Stimulated activated CD4-positive, alpha-beta T cell treated with anti-CD3 and anti-CD28 coated beads, TNF-alpha, amount 100 ng/mL, for 4 hours (primary cell): ENCODE measurements around the gene TEP1.
"Not testable (repeated sequence)": the region's sequence is repeated elsewhere in the genome, so short reads cannot be mapped to it uniquely, and the experiment has no call there.

Source experiments
- DNase-seq, 3 experiments: peaks; one replicate each; pipeline ENCODE4 v3.0.0-alpha.2; 2020; ENCODE audit warnings: low read depth in 3 of 3

Gene TEP1

DNA sequence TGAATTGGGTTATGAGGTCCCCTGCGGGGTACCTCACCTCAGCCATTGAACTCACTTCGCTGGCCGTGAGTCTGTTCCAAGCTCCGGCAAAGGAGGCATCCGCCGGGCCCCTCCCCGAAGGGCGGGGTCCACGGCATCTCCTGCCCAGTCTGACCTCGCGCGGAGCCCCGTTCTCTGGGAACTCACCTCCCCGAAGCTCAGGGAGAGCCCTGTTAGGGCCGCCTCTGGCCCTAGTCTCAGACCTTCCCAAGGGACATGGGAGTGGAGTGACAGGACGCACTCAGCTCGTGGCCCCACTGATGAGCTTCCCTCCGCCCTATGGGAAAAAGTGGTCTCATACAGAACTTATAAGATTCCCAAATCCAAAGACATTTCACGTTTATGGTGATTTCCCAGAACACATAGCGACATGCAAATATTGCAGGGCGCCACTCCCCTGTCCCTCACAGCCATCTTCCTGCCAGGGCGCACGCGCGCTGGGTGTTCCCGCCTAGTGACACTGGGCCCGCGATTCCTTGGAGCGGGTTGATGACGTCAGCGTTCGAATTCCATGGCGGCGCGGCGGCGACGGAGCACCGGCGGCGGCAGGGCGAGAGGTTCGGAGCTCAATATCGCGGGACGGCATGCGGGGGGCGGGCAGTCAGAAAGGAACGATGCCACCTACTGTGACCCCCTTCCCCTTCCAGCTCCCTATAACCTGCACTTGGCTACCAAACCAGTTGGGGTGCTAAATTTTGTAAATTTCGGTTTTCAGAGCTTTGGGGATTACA is 70.0 kb downstream of the TEP1 start, which contains the start of gene PARP2:
PARP2 (plus strand) TSS at position 544 of the 770 bp plus-strand sequence; CDS start at position 551, 7 bp downstream.
- DNase-seq: peak; percentile 77 to 85 (median 80)

DNA sequence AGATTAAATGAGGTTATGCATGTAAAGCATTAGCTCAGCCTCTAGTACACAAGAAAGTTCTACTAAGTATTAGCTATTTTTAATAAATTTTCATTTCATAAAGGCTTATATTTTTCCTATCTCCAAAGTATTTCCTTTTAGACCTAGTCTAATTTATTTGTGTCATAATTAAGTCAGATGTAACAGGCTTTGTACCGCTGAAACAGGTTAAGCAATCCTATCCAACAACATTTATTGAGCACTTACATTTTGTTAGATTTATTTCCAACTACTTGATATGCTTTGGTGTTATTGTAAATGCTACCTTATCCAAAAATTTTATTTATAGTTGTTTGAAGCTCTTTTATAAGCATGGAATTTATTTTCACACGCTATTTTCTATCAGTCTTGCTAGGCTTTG is 71.7 kb downstream of the TEP1 start:
- no peak for DNase-seq

- not testable (repeated sequence) for DNase-seq
Measured at GRCh38 chr14:20341032-20341431, 72.3 kb downstream of the TEP1 start.

- no peak for DNase-seq
Measured at GRCh38 chr14:20334017-20334416, 79.3 kb downstream of the TEP1 start.

DNA sequence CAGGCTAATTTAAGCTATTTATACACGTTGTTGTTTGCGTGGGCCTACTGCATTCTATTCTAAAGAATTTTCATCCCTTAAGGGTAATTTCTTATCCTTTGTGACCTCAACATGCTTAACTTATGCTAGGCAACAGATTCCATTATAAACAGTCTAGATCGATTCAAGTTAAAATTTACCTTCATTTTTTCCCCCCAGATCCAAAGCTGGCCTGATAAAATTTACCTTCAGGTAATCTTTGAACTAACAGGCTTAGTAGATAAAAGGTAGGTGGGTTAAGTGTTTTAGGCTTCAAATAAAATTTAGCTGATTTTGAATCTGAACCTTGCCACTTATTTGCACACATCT is 79.8 kb downstream of the TEP1 start:
- no peak for DNase-seq

DNA sequence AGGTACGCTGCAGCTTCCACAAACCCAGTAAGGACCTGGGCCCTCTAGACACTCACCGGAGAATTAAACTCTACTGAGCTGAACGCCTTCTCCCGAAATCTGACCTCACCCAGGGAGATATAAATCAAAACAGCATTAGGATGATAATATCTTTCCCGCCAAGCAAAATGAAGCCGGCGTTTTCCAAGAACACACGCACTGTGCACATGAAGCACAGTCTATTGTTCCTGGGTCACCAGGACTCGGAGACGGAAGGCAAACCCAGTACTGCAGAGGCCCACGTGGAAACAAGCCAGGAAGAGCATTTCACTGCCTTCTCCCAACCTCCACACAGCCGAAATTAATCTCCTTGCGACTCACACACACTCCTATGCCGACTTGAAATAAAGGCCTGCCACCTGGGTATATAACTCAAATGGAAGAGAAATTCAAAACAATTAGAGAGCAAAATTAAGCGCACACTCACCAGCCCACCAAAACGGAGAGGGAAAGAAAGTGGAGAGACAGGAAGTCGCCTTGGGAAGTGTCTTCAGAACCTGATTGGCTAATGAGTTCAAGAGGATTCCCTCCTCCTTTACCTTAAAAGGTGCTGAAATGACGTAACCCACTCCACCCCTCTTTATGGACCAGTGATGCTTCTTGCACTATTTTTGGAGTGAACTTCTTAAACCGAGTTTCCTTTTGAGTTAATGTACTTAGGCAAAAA is 80.4 kb downstream of the TEP1 start, which contains the start of gene CCNB1IP1:
CCNB1IP1 (minus strand) TSS at position 492 of the 706 bp plus-strand sequence. CDS start 16,756 bp downstream, outside the sequence.
- peak in 2 of 3 experiments; percentile 5 to 19 for DNase-seq

DNA sequence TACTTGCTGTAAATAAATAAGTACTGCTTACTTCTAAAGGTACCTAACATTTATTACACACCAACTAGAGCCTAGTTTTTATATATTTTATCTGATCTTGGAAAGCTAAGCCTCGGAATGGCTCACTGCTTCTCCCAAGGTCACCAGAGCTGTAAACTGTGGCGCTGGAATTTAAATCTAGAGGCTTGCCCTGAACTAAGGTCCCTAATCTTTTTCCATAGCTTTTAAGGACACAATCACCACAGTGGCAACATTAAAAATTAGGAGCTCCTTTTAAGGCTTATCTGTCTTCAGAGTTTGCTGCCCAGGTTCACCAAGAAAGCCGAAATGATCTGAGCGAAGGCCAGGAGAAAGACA is 80.9 kb downstream of the TEP1 start:
- no peak for DNase-seq

DNA sequence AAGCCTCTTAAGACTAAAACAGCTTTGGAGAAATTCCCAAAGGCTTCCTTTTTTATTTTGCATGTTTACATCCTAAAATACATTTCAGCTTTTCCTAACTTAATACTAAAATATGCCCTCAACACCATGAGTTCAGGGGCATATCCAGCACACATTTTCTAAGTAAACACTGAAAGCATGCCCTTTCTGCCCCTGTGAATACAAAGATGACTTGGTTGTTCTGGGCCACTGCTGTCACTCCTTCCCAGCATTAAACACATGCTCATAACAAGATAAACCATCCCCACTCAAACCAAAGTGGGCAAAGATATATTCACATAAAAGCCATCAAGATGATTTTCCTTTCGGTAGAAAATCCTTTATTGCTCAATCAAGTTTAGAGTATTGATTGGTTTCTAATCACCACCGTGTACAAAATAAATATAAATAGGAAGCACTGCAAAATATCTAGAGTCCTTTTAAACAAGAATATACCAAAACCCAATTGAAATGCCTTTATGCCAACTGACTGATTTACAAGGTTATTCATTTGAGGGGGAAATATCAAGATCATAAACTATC is 82.2 kb downstream of the TEP1 start:
- no peak for DNase-seq

GRCh38 chr14:20329355-20329754 is 83.9 kb downstream of the TEP1 start:
- no peak for DNase-seq

- no peak for DNase-seq
Measured at GRCh38 chr14:20328705-20329104, 84.6 kb downstream of the TEP1 start.

- DNase-seq: no peak
Measured at GRCh38 chr14:20327005-20327869, 86.1 kb downstream of the TEP1 start.

GRCh38 chr14:20317720-20318119 is 95.6 kb downstream of the TEP1 start:
- DNase-seq: no peak
